VCaP (cell line): Measurements from ENCODE around the gene APPL2.

Experiments used
- H3K27ac ChIP-seq: fragments of 450-650 bp; 2 replicates; pipeline ENCODE4 v1.5.1; 2017
- CTCF ChIP-seq: fragments of 450-650 bp; conservative IDR thresholded peaks from 2 replicates; pipeline ENCODE4 v1.5.1; 2017; ENCODE audit warnings: mild to moderate bottlenecking, moderate library complexity

The APPL2 gene

GRCh38 chr12:105235281-105235731 is 668 bp downstream of the APPL2 start:
- H3K27ac ChIP-seq, result peak overlapping the region; percentile 88

GRCh38 chr12:105234197-105234596 is 1.8 kb downstream of the APPL2 start:
- peak overlapping the region; percentile 88 for H3K27ac ChIP-seq
- TF ChIP-seq CTCF, result no peak

More at GRCh38 chr12:105235281-105235731, 668 bp downstream of the APPL2 start:
- no peak for TF ChIP-seq CTCF

- no peak for TF ChIP-seq CTCF
- H3K27ac ChIP-seq, result peak overlapping the region; percentile 88
Measured at GRCh38 chr12:105233041-105233905, 2.7 kb downstream of the APPL2 start.

- no peak for TF ChIP-seq CTCF
- no peak overlapping the region for H3K27ac ChIP-seq
Measured at GRCh38 chr12:105231396-105231795, 4.6 kb downstream of the APPL2 start.

GRCh38 chr12:105229371-105229770 is 6.6 kb downstream of the APPL2 start:
- TF ChIP-seq CTCF, result no peak
- H3K27ac ChIP-seq, result peak overlapping the region; percentile 58

GRCh38 chr12:105228966-105229365 is 7.0 kb downstream of the APPL2 start:
- TF ChIP-seq CTCF, result no peak
- peak overlapping the region; percentile 58 for H3K27ac ChIP-seq

GRCh38 chr12:105228494-105228893 is 7.5 kb downstream of the APPL2 start:
- TF ChIP-seq CTCF, result no peak
- H3K27ac ChIP-seq, result peak overlapping the region; percentile 58
